ENCODE measurements around the gene HIVEP1. TPM values are rescaled to one million over a fixed set of nuclear protein-coding genes. Genes with fewer than 3 reads are reported as not detected.

Gene HIVEP1
- total RNA-seq, 1 experiment from 2014 or later: 24.2 TPM

GRCh38 chr6:12115492-12115891, 103.4 kb downstream of the HIVEP1 start:
- no peaks in the 10 kb centered on the region for H3K9me2 ChIP-seq (ENCODE audit: insufficient read depth)
- DNase-seq: no peak
- TF ChIP-seq CTCF (conservative IDR thresholded peaks at IDR 0.05) (no peak), EZH2 (IDR thresholded peaks at IDR 0.05; ENCODE audit: low read depth) (no peak)
- no peaks in the 10 kb centered on the region for H4K20me1 ChIP-seq (ENCODE audit: insufficient read depth)
- H3K27ac ChIP-seq: no peak overlapping the region
- H3K27me3 ChIP-seq (ENCODE audit: insufficient read depth, low read depth): no peaks in the 10 kb centered on the region
- no peaks in the 10 kb centered on the region for H3K9me3 ChIP-seq (ENCODE audit: insufficient read depth, low read depth)
- H3K79me2 ChIP-seq (ENCODE audit: low read depth): no peaks in the 10 kb centered on the region
- H3F3A ChIP-seq (ENCODE audit: insufficient read depth, low read depth): no peaks in the 10 kb centered on the region
- ChIA-PET CTCF (no interaction called here), POLR2A (ENCODE audit: unreplicated experiment) (no interaction called here)
- H3K4me1 ChIP-seq (replicated peaks; ENCODE audit: insufficient read depth): no peaks in the 10 kb centered on the region
- intact Hi-C loops (cut with micrococcal nuclease; ENCODE audit: unreplicated experiment): no loop called here
- H3K36me3 ChIP-seq (ENCODE audit: low read depth): peaks cover 4% of the 10 kb centered on the region; the same call in 1 of the 2 replicates
- no peak overlapping the region for H3K4me2 ChIP-seq
- H2AFZ ChIP-seq: no peak overlapping the region
- no TSS peak for BruUV-seq (replicated peaks)
- no peak overlapping the region for H3K4me3 ChIP-seq

- H3K27ac ChIP-seq: no peak overlapping the region
- H3K36me3 ChIP-seq (ENCODE audit: low read depth): peaks cover 12% of the 10 kb centered on the region; the same call in 1 of the 2 replicates
- H3K4me1 ChIP-seq (replicated peaks; ENCODE audit: insufficient read depth): no peaks in the 10 kb centered on the region
- no peak overlapping the region for H2AFZ ChIP-seq
- no peaks in the 10 kb centered on the region for H4K20me1 ChIP-seq (ENCODE audit: insufficient read depth)
- H3K27me3 ChIP-seq (ENCODE audit: insufficient read depth, low read depth): no peaks in the 10 kb centered on the region
- H3K79me2 ChIP-seq (ENCODE audit: low read depth): no peaks in the 10 kb centered on the region
- H3K4me2 ChIP-seq: no peak overlapping the region
- ChIA-PET CTCF (no interaction called here), POLR2A (ENCODE audit: unreplicated experiment) (no interaction called here)
- H3K9me3 ChIP-seq (ENCODE audit: insufficient read depth, low read depth): no peaks in the 10 kb centered on the region
- no peak for TF ChIP-seq CTCF (conservative IDR thresholded peaks at IDR 0.05)
- BruUV-seq (replicated peaks): no TSS peak
- DNase-seq: no peak
- no peaks in the 10 kb centered on the region for H3F3A ChIP-seq (ENCODE audit: insufficient read depth, low read depth)
- intact Hi-C loops (cut with micrococcal nuclease; ENCODE audit: unreplicated experiment): no loop called here
- H3K4me3 ChIP-seq: no peak overlapping the region
- no peaks in the 10 kb centered on the region for H3K9me2 ChIP-seq (ENCODE audit: insufficient read depth)
These were observed 104.2 kb downstream of the HIVEP1 start for GRCh38 chr6:12116264-12116800.

- Histone ChIP-seq H3K27ac (no peak overlapping the region), H3K79me2 (ENCODE audit: low read depth) (no peaks in the 10 kb centered on the region), H3K4me1 (replicated peaks; ENCODE audit: insufficient read depth) (no peaks in the 10 kb centered on the region), H3K9me2 (ENCODE audit: insufficient read depth) (no peaks in the 10 kb centered on the region), H4K20me1 (ENCODE audit: insufficient read depth) (no peaks in the 10 kb centered on the region), H3K9me3 (ENCODE audit: insufficient read depth, low read depth) (no peaks in the 10 kb centered on the region), H3F3A (ENCODE audit: insufficient read depth, low read depth) (no peaks in the 10 kb centered on the region), H2AFZ (no peak overlapping the region), H3K27me3 (ENCODE audit: insufficient read depth, low read depth) (no peaks in the 10 kb centered on the region), H3K36me3 (ENCODE audit: low read depth) (peaks cover 15% of the 10 kb centered on the region; the same call in 1 of the 2 replicates), H3K4me2 (no peak overlapping the region), H3K4me3 (no peak overlapping the region)
- intact Hi-C loops (cut with micrococcal nuclease; ENCODE audit: unreplicated experiment): no loop called here
- no TSS peak for BruUV-seq (replicated peaks)
- no peak for DNase-seq
- TF ChIP-seq CTCF (conservative IDR thresholded peaks at IDR 0.05): no peak
- TF ChIP-seq EZH2 (IDR thresholded peaks at IDR 0.05; ENCODE audit: low read depth): no peak
- POLR2A ChIA-PET (ENCODE audit: unreplicated experiment): interaction anchor here (0.7 kb wide), 1 partner anchor 11 kb away, joined by 4 read pairs; no protein-coding TSS in a partner anchor
- CTCF ChIA-PET: no interaction called here
These were observed 104.9 kb downstream of the HIVEP1 start for GRCh38 chr6:12116978-12117377.

All from PC-9 (cell line).